ENCODE data around the gene KIF5A. TPM values are rescaled to one million over a fixed set of nuclear protein-coding genes. Genes with fewer than 3 reads are reported as not detected.
"Not testable (repeated sequence)": the region's sequence is repeated elsewhere in the genome, so short reads cannot be mapped to it uniquely, and the experiment has no call there.

KIF5A gene
- total and polyA plus RNA-seq, 4 donors = 34.8 to 224 (median 144) TPM

DNA sequence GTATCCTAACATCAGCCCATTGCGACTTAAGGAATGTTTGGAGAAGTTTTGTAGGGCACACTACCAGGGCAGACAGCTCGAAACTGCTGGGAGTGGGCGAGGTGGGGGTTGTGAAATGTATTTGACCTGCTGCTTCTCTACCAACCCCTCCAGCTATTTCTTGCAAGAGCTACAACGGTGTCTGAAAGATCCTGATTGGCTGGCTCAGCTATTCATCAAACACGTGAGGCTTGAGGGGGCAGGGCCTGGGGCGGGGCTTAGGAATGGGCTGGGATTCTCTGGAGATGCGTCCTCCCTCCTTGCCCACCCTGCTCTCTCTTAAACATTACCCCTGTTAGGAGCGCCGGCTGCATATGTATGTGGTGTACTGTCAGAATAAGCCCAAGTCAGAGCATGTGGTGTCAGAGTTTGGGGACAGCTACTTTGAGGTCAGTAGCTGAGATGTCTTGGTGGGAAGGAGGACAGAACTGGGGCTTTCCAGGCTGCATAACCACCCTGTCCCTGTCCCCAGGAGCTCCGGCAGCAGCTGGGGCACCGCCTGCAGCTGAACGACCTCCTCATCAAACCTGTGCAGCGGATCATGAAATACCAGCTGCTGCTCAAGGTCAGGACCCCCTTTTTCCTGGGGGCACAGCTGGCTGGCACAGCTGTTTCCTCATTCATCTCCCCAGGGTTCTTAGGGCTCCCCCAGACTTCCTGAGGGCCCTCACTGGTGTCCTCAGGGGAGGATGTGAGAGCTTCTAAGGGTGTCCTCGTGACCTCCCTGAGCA is 64.5 kb downstream of the KIF5A start:
- Histone ChIP-seq H3K27ac (ENCODE audit: low read depth, low read length) (no peak overlapping the region), H3K4me1 (ENCODE audit: control insufficient read depth, insufficient read depth, low read length) (peaks cover 30% of the 10 kb centered on the region), H3K27me3 (ENCODE audit: control insufficient read depth, insufficient read depth, low read length) (peaks cover 7% of the 10 kb centered on the region), H3K9me3 (ENCODE audit: control insufficient read depth, insufficient read depth, low read length) (no peaks in the 10 kb centered on the region), H3K36me3 (ENCODE audit: control insufficient read depth, insufficient read depth, low read length) (peaks cover 37% of the 10 kb centered on the region), H3K4me3 (ENCODE audit: low read depth, low read length) (no peak overlapping the region)
- DNase-seq (ENCODE audit: low read depth in 4 of 6, low spot score in 6 of 6) = peak in 2 of 6 donors; percentile 47 to 72
- WGBS (ENCODE audit: insufficient coverage) = 58% methylated on average over 8 of the region's 14 CpGs

DNA sequence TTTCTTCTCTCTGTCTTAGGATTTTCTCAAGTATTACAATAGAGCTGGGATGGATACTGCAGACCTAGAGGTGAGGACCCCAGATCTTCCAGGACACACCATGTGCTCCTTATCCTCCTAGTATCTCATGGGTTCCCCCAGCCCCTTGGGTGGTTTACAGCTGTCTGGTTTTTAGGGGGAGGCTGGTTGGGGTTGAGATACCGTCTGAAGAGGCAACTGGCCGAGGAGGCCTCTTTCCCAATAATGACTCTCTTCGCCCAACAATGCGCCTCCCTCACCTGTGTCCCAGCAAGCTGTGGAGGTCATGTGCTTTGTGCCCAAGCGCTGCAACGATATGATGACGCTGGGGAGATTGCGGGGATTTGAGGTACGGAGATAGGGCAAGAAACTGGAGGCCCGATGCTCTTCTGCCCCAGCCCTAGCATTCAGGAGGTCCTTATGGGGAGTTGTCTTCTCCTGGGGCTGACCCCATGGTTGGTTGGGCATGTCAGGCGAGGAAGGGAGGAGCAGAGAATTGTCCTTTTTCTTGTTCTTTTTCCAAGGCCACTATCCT is 65.2 kb downstream of the KIF5A start:
- DNase-seq (ENCODE audit: low read depth in 4 of 6, low spot score in 6 of 6) = no peak
- no peaks in the 10 kb centered on the region for H3K9me3 ChIP-seq (ENCODE audit: control insufficient read depth, insufficient read depth, low read length)
- WGBS (ENCODE audit: insufficient coverage) = 93% methylated on average over 8 of the region's 11 CpGs
- peaks cover 34% of the 10 kb centered on the region for H3K4me1 ChIP-seq (ENCODE audit: control insufficient read depth, insufficient read depth, low read length)
- peaks cover 38% of the 10 kb centered on the region for H3K36me3 ChIP-seq (ENCODE audit: control insufficient read depth, insufficient read depth, low read length)
- no peak overlapping the region for H3K27ac ChIP-seq (ENCODE audit: low read depth, low read length)
- H3K4me3 ChIP-seq (ENCODE audit: low read depth, low read length) = no peak overlapping the region
- H3K27me3 ChIP-seq (ENCODE audit: control insufficient read depth, insufficient read depth, low read length) = peaks cover 14% of the 10 kb centered on the region

DNA sequence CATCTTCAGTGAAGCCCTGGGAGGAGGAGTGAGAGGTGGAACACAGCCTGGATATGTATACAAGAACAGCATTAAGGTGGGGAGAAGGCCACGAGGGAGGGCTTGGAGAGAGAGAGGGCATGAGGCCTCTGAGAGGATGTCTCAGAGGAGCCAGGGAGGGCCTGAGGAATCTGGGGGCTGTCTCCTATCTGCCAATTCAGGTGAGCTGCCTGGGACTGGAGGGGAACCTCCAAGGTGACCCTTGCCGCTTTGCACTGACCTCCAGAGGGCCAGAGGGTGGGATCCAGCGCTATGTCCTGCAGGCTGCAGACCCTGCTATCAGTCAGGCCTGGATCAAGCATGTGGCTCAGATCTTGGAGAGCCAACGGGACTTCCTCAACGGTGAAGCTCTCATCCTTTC is 65.8 kb downstream of the KIF5A start:
- Histone ChIP-seq H3K9me3 (ENCODE audit: control insufficient read depth, insufficient read depth, low read length) (no peaks in the 10 kb centered on the region), H3K27ac (ENCODE audit: low read depth, low read length) (no peak overlapping the region), H3K4me1 (ENCODE audit: control insufficient read depth, insufficient read depth, low read length) (peaks cover 29% of the 10 kb centered on the region), H3K36me3 (ENCODE audit: control insufficient read depth, insufficient read depth, low read length) (peaks cover 38% of the 10 kb centered on the region), H3K4me3 (ENCODE audit: low read depth, low read length) (no peak overlapping the region), H3K27me3 (ENCODE audit: control insufficient read depth, insufficient read depth, low read length) (peaks cover 20% of the 10 kb centered on the region)
- 89% methylated on average over 5 of the region's 5 CpGs for WGBS (ENCODE audit: insufficient coverage)
- no peak for DNase-seq (ENCODE audit: low read depth in 4 of 6, low spot score in 6 of 6)

DNA sequence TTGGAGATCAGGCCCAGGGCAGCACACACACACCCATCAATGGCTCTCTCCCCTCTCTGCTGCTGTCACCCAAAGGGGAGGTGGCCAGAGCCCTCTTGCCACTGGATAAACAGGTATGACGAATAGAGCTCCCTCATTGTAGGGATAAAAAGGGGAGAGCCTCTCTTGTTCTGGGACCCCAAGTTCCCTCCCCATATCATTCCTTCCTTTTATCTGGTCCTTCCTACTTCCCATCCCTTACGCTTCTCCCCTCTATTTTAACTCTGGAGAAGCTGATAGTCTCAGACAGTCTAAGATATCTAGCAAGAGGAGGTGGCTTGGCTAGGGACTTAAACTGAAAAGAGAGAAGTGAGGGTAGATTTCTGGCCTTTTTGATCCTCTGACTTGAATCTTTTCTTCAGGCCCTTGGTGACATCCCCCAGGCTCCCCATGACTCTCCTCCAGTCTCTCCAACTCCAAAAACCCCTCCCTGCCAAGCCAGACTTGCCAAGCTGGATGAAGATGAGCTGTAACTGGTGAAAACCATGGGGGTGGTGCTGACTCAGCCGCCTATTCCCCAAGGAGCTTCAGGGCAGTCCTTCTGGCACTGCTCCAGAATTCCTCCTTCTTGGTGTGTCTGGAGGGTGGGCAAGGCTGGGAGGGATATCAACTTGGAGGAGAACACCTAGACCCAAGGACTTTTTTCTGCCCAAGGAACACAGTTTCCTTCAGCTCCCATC is 66.7 kb downstream of the KIF5A start:
- whole genome bisulfite sequencing (ENCODE audit: insufficient coverage) = no CpG with 5 or more reads among the region's 3 CpGs
- no peaks in the 10 kb centered on the region for H3K9me3 ChIP-seq (ENCODE audit: control insufficient read depth, insufficient read depth, low read length)
- peaks cover 38% of the 10 kb centered on the region for H3K36me3 ChIP-seq (ENCODE audit: control insufficient read depth, insufficient read depth, low read length)
- no peak overlapping the region for H3K4me3 ChIP-seq (ENCODE audit: low read depth, low read length)
- peaks cover 33% of the 10 kb centered on the region for H3K4me1 ChIP-seq (ENCODE audit: control insufficient read depth, insufficient read depth, low read length)
- no peak for DNase-seq (ENCODE audit: low read depth in 4 of 6, low spot score in 6 of 6)
- peaks cover 29% of the 10 kb centered on the region for H3K27me3 ChIP-seq (ENCODE audit: control insufficient read depth, insufficient read depth, low read length)
- no peak overlapping the region for H3K27ac ChIP-seq (ENCODE audit: low read depth, low read length)

DNA sequence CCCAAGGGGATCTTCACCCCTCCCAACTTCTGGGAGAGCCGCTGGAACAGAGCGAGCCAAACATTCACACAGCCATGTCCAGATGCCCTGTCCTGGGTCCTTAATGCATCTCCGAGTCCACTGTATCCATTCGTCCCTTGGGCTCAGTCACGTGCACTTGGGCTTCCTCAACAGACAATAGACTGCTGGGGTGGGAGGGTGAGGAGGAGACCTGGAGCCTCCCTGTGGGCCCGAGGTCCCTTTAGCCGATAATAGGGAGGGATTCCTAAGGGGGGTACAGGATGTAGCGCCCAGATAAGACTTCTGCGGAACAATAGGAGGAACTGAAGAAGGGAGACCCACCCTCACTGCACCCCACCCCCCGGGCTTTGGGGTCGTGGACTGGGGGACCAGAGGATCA is 68.1 kb downstream of the KIF5A start:
- 56% methylated on average over 5 of the region's 11 CpGs for WGBS (ENCODE audit: insufficient coverage)
- H3K27ac ChIP-seq (ENCODE audit: low read depth, low read length) = no peak overlapping the region
- H3K36me3 ChIP-seq (ENCODE audit: control insufficient read depth, insufficient read depth, low read length) = peaks cover 36% of the 10 kb centered on the region
- no peak for DNase-seq (ENCODE audit: low read depth in 4 of 6, low spot score in 6 of 6)
- H3K4me1 ChIP-seq (ENCODE audit: control insufficient read depth, insufficient read depth, low read length) = peaks cover 30% of the 10 kb centered on the region
- no peak overlapping the region for H3K4me3 ChIP-seq (ENCODE audit: low read depth, low read length)
- no peaks in the 10 kb centered on the region for H3K9me3 ChIP-seq (ENCODE audit: control insufficient read depth, insufficient read depth, low read length)
- peaks cover 42% of the 10 kb centered on the region for H3K27me3 ChIP-seq (ENCODE audit: control insufficient read depth, insufficient read depth, low read length)

DNA sequence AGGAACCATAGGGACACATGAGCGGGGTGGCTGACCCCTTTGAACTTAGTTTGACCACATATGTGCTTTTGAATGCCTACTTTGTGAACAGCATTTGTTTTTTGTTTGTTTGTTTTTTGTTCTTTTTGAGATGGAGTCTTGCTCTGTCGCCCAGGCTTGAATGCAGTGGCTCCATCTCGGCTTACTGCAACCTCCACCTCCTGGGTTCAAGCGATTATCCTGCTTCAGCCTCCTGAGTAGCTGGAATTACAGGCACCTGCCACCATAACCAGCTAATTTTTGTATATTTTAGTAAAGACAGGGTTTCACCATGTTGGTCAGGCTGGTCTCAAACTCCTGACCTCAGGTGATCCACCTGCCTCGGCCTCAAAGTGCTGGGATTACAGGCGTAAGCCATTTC is 68.6 kb downstream of the KIF5A start:
- H3K4me3 ChIP-seq (ENCODE audit: low read depth, low read length); DNase-seq (ENCODE audit: low read depth in 4 of 6, low spot score in 6 of 6); H3K27ac ChIP-seq (ENCODE audit: low read depth, low read length); H3K9me3 ChIP-seq (ENCODE audit: control insufficient read depth, insufficient read depth, low read length): not testable (repeated sequence)
- Histone ChIP-seq H3K27me3 (ENCODE audit: control insufficient read depth, insufficient read depth, low read length) (peaks cover 45% of the 10 kb centered on the region), H3K36me3 (ENCODE audit: control insufficient read depth, insufficient read depth, low read length) (peaks cover 36% of the 10 kb centered on the region), H3K4me1 (ENCODE audit: control insufficient read depth, insufficient read depth, low read length) (peaks cover 30% of the 10 kb centered on the region)
- WGBS (ENCODE audit: insufficient coverage) = 100% methylated on average over 3 of the region's 6 CpGs

DNA sequence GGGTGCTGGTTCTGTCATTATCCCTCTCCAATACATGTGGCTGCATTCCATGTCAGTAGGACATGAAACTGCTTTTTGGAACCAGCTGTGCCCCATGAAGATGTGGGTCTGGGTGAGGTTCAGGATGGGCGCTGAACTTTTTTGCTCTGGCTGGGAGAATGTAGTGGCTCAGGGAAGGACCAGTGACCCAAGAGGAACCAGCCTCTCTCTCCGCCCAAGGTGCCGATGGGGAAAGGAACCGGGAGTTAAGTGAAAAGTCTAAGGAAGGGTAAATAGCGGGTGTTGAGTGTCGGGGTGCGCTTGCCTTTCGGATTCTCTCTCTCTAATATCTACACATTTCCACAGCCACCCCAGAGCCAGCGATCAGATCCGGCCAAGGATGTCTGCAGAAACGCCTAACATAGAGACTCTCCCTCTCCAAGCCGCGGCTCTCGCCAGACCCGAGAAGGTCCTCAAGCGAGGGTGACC is 69.2 kb downstream of the KIF5A start:
- H3K27me3 ChIP-seq (ENCODE audit: control insufficient read depth, insufficient read depth, low read length) = peaks cover 49% of the 10 kb centered on the region

DNA sequence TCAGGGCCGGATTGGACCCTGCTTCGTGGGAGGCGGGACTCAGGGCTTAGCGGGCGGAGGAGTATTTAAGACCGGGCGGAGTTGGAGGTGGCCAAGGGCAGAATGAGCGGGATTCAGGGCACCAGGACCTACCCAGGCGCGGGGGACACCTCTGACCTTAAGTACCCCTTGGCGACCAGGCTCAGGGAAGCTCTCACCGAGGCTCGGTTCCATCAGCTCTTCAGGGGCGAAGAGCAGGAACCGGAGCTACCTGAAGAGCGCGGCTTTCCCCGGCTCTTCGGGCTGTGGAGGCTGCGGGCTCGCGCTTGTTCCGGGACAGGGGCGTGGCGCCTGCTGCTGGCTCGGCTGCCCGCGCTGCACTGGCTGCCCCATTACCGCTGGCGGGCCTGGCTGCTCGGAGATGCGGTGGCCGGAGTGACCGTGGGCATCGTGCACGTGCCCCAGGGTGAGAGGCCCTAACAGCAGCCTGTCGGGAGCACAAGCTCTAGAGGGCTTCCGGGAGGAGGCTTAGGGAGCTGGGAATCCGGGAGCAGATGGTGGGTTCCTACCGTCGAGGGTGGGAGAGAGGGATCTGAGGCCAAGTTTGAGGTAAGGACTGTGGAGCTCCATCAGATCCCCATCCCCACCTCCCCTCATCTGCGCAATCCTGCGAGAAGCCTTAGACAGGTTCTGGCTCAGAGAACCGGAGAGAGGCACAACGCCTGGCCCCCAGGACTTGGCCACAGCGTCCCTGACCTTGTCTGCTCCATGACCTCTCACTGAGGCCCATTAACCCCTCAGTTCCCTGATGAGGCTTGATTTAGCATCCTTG is 69.8 kb downstream of the KIF5A start:
- peaks cover 23% of the 10 kb centered on the region for H3K4me1 ChIP-seq (ENCODE audit: control insufficient read depth, insufficient read depth, low read length)
- 27% methylated on average over 42 of the region's 46 CpGs for WGBS (ENCODE audit: insufficient coverage)
- peaks cover 27% of the 10 kb centered on the region for H3K36me3 ChIP-seq (ENCODE audit: control insufficient read depth, insufficient read depth, low read length)
- H3K27ac ChIP-seq (ENCODE audit: low read depth, low read length) = no peak overlapping the region
- DNase-seq (ENCODE audit: low read depth in 4 of 6, low spot score in 6 of 6) = no peak
- peaks cover 54% of the 10 kb centered on the region for H3K27me3 ChIP-seq (ENCODE audit: control insufficient read depth, insufficient read depth, low read length)
- H3K9me3 ChIP-seq (ENCODE audit: control insufficient read depth, insufficient read depth, low read length) = no peaks in the 10 kb centered on the region
- no peak overlapping the region for H3K4me3 ChIP-seq (ENCODE audit: low read depth, low read length)

More for the DNA sequence above, 69.2 kb downstream of the KIF5A start:
- peaks cover 26% of the 10 kb centered on the region for H3K4me1 ChIP-seq (ENCODE audit: control insufficient read depth, insufficient read depth, low read length)
- no peak overlapping the region for H3K4me3 ChIP-seq (ENCODE audit: low read depth, low read length)
- H3K36me3 ChIP-seq (ENCODE audit: control insufficient read depth, insufficient read depth, low read length) = peaks cover 33% of the 10 kb centered on the region
- no peaks in the 10 kb centered on the region for H3K9me3 ChIP-seq (ENCODE audit: control insufficient read depth, insufficient read depth, low read length)
- no peak overlapping the region for H3K27ac ChIP-seq (ENCODE audit: low read depth, low read length)
- WGBS (ENCODE audit: insufficient coverage) = 35% methylated on average over 9 of the region's 16 CpGs
- no peak for DNase-seq (ENCODE audit: low read depth in 4 of 6, low spot score in 6 of 6)

DNA sequence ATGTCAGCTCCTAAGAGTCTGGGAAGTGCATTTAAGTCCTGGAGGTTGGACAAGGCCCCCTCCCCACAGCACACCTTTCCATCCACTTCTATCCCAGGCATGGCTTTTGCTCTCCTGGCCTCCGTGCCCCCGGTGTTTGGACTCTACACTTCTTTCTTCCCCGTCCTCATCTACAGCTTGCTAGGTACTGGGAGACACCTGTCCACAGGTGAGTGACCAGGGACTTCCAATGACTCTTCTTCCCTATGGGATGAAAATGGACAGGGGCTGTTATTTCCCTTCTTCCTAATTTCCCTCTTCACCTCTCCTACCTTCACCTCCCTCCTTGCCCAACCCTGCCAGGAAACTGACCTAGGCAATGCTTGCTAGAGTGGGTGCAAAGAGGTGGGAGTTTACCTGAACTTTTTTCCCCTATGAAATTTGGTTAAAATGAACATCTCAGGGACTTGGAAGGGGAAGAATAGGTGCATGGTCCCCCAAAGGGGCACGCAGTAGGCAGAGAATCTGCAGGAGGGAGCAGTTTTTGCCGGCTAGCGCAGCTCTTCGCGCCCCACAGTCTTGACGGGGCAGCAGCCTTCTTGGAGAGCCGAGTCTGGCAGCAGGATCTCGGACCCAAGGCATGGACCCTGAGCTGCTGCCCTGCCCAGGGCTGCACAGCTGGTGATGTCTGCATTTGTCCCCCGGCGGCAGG is 70.5 kb downstream of the KIF5A start:
- WGBS (ENCODE audit: insufficient coverage) = 19% methylated on average over 10 of the region's 13 CpGs
- Histone ChIP-seq H3K4me3 (ENCODE audit: low read depth, low read length) (no peak overlapping the region), H3K4me1 (ENCODE audit: control insufficient read depth, insufficient read depth, low read length) (peaks cover 23% of the 10 kb centered on the region), H3K36me3 (ENCODE audit: control insufficient read depth, insufficient read depth, low read length) (peaks cover 23% of the 10 kb centered on the region), H3K27ac (ENCODE audit: low read depth, low read length) (no peak overlapping the region), H3K9me3 (ENCODE audit: control insufficient read depth, insufficient read depth, low read length) (no peaks in the 10 kb centered on the region), H3K27me3 (ENCODE audit: control insufficient read depth, insufficient read depth, low read length) (peaks cover 59% of the 10 kb centered on the region)
- DNase-seq (ENCODE audit: low read depth in 4 of 6, low spot score in 6 of 6) = no peak
